Kidney (tissue), 14 donors: ENCODE data around the gene WNK4. TPM values are rescaled to one million over a fixed set of nuclear protein-coding genes. Genes with fewer than 3 reads are reported as not detected.
"Not testable (repeated sequence)": the region's sequence is repeated elsewhere in the genome, so short reads cannot be mapped to it uniquely, and the experiment has no call there.

Experiments
- DNase-seq, 5 donors: peaks; one replicate each; pipeline ENCODE4 v3.0.0-alpha.2; 2013 to 2020
- FAIRE-seq: peaks from 2 replicates; lab custom pipeline; 2012; peaks lifted over from hg19 to GRCh38; lab: Jason Lieb, UNC
- H3K27ac ChIP-seq, 2 donors: one replicate each; pipeline ENCODE4 v1.7.0; 2013; ENCODE audit warnings: low read depth in 2 of 2, low read length in 2 of 2, inconsistent platforms in 1 of 2
- H3K27me3 ChIP-seq: one replicate; pipeline ENCODE4 v1.7.1; 2013; ENCODE audit warnings: low read length, inconsistent platforms; ENCODE audit not compliant: control insufficient read depth, insufficient read depth
- H3K36me3 ChIP-seq, 3 donors: one replicate each; pipeline versions ENCODE4 v1.7.0 to v1.7.1; 2013; ENCODE audit warnings: low read length in 3 of 3, control low read depth in 1 of 3, inconsistent platforms in 1 of 3; ENCODE audit not compliant: insufficient read depth in 3 of 3, control insufficient read depth in 2 of 3
- H3K4me1 ChIP-seq, 3 donors: one replicate each; pipeline versions ENCODE4 v1.7.0 to v1.7.1; 2013; ENCODE audit warnings: low read length in 3 of 3, inconsistent platforms in 1 of 3, low read depth in 1 of 3; ENCODE audit not compliant: control insufficient read depth in 2 of 3, insufficient read depth in 2 of 3
- H3K4me3 ChIP-seq, 3 donors: one replicate each; pipeline versions ENCODE4 v1.7.0 to v1.8.1; 2013; ENCODE audit warnings: low read length in 3 of 3, control low read depth in 1 of 3, inconsistent platforms in 1 of 3
- H3K9ac ChIP-seq, 3 donors: one replicate each; pipeline versions ENCODE4 v1.7.0 to v1.7.1; 2013; ENCODE audit warnings: low read length in 3 of 3, control low read depth in 1 of 3, inconsistent platforms in 1 of 3
- H3K9me3 ChIP-seq, 3 donors: one replicate each; pipeline versions ENCODE4 v1.7.0 to v1.7.1; 2013; ENCODE audit warnings: low read length in 3 of 3, control low read depth in 1 of 3, inconsistent platforms in 1 of 3; ENCODE audit not compliant: control insufficient read depth in 2 of 3, insufficient read depth in 1 of 3
- intact Hi-C: fragments of 100-400 bp; cut with DNase I; formaldehyde crosslinking; loops from one replicate; pipeline ENCODE4 v1.11.1; 2022
- polyA plus RNA-seq: library from polyadenylated mRNA; stranded (reverse); fragments of 350-450 nt; fragmentation: Illumina TruSeq; extraction: RNeasy Lipid Tissue Mini Kit (QIAGEN cat#74804); gene quantifications from one replicate; pipeline ENCODE4 v1.2.3, GENCODE V29; 2014; ENCODE audit warnings: low read depth, low replicate concordance; ENCODE audit not compliant: insufficient read depth
- total RNA-seq: library from RNA; stranded (reverse); fragmentation: NEBNext Ultra II Directional; extraction: Animal tissue kit (Norgen Biotek cat#: 25700); gene quantifications from one replicate; pipeline ENCODE4 v1.2.1, GENCODE V29; 2021
- TF ChIP-seq, protein P1 (sequence below): IDR thresholded peaks from 3 replicates; pipeline ENCODE4 v1.5.1; 2012; ENCODE audit warnings: mild to moderate bottlenecking, moderate library complexity, borderline replicate concordance; ENCODE audit not compliant: insufficient read depth; ENCODE audit errors: extremely low read depth
- donor health status: control.
- donor health status: control.
- donor health status: control.
- donor health status: control.
- donor health status: control.
- donor health status: DM: yes; HTN: yes; CAD: no.
- donor health status: Normal renal cell carcinoma (clear cell type).

Gene WNK4
- total and polyA plus RNA-seq, 2 donors from 2014 or later: 14.9 to 26.4 TPM

DNA sequence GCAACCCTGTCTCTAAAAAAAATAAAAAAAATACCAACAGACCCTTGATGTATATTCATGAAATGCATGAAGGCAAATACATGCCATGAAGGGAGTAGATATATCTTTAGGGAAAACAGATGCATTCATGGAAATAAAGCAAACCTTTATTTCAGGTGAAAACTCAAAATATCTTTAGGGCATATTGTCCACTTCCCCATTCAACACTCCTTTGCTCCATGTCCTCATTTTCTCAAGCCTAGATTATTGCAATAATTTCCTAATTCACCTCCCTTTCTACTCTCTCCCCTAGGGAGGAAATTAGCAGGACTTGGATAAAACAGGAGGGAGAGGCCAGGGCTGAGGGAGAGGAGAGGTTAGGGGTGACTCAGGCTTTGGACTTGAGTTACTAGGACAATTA, 12.9 kb upstream of the WNK4 start:
- Histone ChIP-seq H3K4me1 (peaks cover 0 to 6% (median 0%) of the 10 kb centered on the region in 3 donors), H3K27ac (no peak overlapping the region), H3K36me3 (no peaks in the 10 kb centered on the region), H3K9ac (no peak overlapping the region), H3K4me3 (no peak overlapping the region), H3K9me3 (no peaks in the 10 kb centered on the region), H3K27me3 (no peaks in the 10 kb centered on the region)
- DNase-seq (no peak), FAIRE-seq (no peak)
- intact Hi-C loops: no loop called here
- TF ChIP-seq, protein P1, sequence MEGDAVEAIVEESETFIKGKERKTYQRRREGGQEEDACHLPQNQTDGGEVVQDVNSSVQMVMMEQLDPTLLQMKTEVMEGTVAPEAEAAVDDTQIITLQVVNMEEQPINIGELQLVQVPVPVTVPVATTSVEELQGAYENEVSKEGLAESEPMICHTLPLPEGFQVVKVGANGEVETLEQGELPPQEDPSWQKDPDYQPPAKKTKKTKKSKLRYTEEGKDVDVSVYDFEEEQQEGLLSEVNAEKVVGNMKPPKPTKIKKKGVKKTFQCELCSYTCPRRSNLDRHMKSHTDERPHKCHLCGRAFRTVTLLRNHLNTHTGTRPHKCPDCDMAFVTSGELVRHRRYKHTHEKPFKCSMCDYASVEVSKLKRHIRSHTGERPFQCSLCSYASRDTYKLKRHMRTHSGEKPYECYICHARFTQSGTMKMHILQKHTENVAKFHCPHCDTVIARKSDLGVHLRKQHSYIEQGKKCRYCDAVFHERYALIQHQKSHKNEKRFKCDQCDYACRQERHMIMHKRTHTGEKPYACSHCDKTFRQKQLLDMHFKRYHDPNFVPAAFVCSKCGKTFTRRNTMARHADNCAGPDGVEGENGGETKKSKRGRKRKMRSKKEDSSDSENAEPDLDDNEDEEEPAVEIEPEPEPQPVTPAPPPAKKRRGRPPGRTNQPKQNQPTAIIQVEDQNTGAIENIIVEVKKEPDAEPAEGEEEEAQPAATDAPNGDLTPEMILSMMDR: no peak

DNA sequence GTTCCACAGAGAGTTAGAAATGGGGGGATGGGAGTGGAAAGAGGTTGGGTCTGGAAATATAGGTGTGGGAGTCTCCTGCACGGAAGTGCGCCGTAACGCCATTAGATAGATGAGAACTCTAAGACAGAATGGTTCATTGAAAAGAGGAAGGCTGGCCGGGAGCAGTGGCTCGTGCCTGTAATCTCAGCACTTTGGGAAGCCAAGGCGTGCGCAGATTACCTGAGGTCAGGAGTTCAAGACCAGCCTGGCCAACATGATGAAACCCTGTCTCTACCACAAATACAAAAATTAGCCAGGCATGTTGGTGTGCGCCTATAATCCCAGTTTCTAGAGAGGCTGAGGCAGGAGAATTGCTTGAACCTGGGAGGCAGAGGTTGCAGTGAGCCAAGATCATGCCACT, 12.4 kb upstream of the WNK4 start:
- H3K27ac ChIP-seq, intact Hi-C loops, FAIRE-seq, H3K9me3 ChIP-seq, H3K9ac ChIP-seq, H3K4me1 ChIP-seq, H3K36me3 ChIP-seq, DNase-seq, H3K4me3 ChIP-seq, H3K27me3 ChIP-seq: not testable (repeated sequence)

DNA sequence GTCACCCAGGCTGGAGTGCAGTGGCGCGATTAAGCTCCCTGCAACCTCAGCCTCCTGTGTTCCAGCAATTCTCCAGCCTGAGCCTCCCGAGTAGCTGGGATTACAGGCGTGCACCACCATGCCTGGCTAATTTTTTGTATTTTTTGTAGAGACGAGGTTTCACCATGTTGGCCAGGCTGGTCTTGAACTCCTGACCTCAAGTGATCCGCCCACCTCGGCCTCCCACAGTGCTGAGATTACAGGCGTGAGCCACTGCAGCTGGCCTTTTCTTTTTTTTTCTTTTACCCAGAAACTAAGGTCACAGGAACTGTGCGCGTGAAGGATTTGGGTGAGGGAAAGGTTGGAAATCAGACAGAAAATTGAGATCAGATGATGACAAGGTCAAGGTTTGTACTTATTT, 10.4 kb upstream of the WNK4 start:
- FAIRE-seq, intact Hi-C loops, H3K36me3 ChIP-seq, H3K9me3 ChIP-seq, H3K9ac ChIP-seq, DNase-seq, H3K4me3 ChIP-seq, H3K27ac ChIP-seq, H3K27me3 ChIP-seq, H3K4me1 ChIP-seq: not testable (repeated sequence)

DNA sequence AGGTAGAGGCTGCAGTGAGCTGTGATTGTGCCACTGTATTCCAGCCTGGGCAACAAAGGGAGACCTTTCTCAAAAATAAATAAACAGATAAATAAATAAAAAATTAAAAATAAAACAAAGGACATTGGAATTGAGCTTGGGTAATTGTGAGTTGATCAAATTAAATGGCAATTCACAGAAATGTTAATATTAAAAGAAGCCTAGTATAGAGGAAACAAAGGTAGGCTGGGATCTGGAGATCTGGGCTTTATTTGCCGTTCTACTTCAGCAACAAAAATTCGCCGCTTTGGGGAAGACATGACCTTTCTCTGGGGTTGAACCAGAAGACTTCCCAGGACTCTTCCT, 7.5 kb upstream of the WNK4 start:
- no peaks in the 10 kb centered on the region for H3K27me3 ChIP-seq
- peak overlapping the region; percentile 81 to 100 (median 97) for H3K9ac ChIP-seq
- peaks cover 4 to 16% (median 7%) of the 10 kb centered on the region in 3 donors for H3K36me3 ChIP-seq
- H3K27ac ChIP-seq: peak overlapping the region in 1 of 2 donors; percentile 80
- no peaks in the 10 kb centered on the region for H3K9me3 ChIP-seq
- peaks cover 0 to 7% (median 5%) of the 10 kb centered on the region in 3 donors for H3K4me1 ChIP-seq
- FAIRE-seq (no peak), DNase-seq (no peak)
- TF ChIP-seq, protein P1: no peak
- intact Hi-C loops: no loop called here
- H3K4me3 ChIP-seq: peak overlapping the region; percentile 86 to 99 (median 99)
